NCI-H2196 treated with DMSO at 0.1 percent for 48 hours (cell line): Measurements from ENCODE around the gene GTF2I.
"Not testable (repeated sequence)": the region's sequence is repeated elsewhere in the genome, so short reads cannot be mapped to it uniquely, and the experiment has no call there.

ENCODE experiments used
- DNase-seq: peaks from one replicate; lab custom pipeline; 2025; ENCODE audit not compliant: unreplicated experiment; lab: John Stamatoyannopoulos, UW

Gene GTF2I

DNA sequence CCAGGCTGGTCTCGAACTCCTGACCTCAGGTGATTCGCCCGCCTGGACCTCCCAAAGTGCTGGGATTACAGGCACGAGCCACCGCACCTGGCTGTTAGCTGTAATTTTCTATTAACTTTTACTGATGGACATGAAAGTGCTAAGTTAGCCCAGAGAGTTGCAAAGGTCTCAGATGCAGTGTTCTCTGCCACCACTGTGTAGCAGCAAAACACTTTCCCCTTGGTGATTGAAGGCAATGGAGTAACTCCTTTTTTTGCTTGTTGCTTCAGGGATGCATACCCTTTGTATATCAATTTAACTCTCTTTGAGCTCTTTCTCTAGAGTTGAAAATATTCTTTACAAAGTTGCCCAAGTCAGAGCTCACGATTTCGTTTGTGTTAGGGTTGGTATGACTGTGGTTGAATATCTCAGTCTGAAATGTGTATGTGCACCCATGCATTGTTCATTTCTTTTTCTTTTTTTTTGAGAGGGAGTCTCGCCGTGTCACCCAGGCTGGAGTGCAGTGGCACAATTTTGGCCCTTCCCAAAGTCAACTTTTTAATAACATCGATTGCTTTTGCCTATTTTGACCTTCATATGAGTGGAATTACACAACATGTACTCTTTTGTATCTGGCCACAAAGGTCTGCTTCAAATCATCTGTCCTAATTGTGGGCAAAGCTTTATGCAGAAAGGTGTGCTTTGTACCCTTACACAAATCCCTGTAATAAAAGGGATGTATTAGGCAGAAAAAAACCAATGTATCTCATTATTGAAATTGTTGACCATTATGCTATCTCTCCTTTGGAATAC, 52.6 kb downstream of the GTF2I start:
- no peak for DNase-seq

DNA sequence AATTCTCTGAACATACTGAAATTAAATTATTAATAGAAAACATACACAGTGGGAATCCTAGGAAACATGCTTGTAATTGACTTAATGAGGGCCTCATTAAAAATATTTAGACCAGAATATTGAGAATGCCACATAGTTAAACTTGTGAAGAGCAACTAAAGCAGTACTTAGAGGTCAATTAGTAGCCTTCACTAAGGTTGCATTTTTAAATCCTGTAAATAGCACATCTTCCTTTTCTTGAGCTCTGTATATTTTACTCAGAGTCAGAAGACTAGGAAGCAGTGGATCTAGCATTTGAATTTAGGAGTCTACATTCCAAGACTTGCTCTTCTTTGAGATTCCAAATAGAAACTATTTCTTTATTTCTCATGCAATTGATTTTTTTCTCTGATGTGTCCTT, 56.0 kb downstream of the GTF2I start:
- DNase-seq, result no peak

DNA sequence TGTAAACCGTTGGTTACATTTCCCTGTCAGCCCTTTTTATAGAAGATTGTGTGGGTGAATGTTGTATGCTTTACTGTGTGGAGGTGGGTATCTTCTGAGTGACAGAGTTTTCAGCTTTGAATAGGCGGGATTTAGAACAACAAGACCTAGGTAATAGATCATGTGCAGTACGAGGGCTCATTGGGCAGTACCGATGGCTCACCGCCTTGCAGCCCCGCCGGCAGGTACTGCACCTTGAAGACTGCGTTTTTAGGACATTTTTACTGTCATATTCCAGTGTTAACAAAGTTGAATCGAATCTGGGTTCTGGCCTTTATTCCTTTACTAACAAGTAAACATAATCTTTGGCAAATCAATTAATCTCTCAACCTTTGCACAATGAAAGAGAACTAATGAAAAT, 60.4 kb downstream of the GTF2I start:
- DNase-seq, result no peak

DNA sequence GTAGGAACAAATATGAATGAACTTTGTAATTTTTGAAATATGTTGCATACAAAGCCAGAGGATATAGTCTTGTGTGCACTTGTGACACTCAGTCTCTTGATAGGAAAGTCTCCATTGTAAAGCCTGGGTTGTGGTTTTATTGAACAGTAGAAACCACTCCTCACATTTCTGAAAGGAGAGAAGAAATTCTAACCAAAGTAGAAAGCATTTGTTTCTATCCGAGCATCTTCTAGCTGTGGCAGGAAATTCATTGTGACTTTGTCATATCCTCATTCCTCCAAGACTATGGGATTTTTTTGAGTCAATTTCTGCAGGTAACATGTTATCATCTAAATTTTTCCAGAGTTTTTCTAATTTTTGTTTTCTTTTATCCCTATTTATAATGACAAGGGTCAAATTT, 60.8 kb downstream of the GTF2I start:
- DNase-seq, result no peak

DNA sequence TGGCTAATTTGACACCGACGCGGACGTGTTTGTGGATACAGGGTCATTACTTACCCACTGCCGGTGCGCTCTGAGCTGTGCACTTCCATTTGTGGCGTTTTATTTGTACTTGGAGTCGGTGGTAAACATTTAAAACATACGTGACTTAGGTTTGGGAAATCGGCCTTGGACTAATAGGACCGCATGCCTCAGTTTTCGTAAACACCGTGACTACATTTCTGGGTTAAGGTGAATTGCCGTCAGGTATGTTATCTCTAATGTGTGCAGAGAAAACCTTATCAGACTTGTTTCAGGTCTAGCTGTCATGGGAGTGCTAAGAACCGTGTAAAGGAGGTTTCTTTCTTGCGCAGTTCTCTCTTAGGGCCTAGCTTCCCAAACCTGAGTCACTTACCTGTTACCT, 64.6 kb downstream of the GTF2I start:
- no peak for DNase-seq

DNA sequence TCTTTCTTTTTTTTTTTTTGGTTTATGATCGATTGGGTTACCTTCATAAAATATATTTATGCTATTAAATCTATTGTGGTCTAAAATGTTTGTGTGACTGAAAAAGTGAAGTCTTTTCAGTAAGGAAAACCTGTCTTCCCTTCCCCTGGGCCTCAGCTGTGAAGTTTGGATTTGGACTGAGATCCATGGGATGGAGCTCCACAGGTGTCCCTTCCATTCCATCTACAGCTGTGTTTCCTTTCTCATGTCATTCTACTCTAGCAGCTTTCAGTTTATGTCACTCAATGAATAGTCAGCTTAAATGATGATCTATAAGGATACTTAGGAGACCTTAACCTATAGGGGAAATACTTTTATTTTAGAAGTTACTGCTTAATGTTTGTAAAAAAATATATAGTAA, 68.3 kb downstream of the GTF2I start:
- DNase-seq, result no peak

DNA sequence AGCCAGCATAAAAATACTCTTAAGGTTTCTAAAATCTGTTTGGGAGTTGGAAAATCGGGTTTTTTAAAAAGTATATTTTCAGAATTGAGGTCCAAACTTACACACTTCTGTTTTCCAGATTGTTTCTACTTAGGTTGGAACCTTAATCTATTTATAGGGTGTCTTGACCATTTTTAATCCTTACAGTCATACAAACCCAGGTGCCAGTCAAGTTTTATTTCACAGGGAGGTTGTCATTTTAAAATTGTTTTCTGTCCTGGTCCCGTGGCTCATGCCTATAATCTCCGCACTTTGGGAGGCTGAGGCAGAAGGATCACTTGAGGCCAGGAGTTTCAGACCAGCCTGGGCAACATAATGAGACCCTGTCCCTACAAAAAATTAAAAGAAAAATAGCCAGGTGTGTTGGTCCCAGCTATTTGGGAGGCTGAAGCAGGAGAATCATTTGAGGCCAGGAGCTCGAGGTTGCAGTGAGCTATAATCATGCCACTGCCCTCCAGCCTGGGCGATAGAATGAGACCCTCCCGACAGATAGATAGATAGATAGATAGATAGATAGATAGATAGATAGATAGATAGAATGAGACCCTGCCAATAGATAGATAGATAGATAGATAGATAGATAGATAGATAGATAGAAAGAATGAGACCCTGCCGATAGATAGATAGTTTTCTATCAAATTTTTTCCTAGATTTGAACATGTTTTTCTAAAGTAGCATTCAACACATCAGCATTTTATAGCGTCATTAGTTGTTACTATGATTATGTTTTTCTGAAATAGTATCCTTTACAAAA, 69.0 kb downstream of the GTF2I start:
- no peak for DNase-seq

DNA sequence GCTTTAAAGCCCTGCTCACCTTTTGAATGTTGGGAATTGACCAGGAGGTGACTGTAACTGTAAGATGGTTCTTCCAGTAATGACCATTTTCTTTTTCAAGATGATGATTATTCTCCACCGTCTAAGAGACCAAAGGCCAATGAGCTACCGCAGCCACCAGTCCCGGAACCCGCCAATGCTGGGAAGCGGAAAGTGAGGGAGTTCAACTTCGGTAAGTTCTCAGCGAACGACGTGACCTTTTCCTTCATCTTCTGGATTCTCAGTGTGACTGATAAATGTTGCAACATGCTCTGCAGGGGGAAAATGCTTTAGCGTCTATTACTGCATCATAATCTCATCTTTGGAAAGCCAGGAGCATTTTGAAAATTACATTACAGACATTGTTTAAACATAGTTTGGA, 71.2 kb downstream of the GTF2I start:
- not testable (repeated sequence) for DNase-seq

DNA sequence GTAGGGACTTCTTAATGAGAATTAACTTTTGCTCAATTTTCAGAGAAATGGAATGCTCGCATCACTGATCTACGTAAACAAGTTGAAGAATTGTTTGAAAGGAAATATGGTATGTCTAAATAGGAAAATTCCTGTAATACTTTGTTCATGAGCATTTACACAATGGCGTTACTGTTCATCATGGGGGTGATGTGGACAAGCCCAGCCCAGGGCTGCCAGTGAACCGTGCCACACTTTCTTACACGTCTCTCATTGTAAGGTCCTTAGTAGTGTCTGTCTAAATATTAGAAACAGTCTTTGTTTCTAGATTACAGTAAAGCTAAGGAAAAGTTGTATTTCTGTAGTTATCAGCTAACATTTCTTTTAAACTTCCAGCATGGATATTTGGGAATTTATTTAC, 72.7 kb downstream of the GTF2I start:
- not testable (repeated sequence) for DNase-seq

DNA sequence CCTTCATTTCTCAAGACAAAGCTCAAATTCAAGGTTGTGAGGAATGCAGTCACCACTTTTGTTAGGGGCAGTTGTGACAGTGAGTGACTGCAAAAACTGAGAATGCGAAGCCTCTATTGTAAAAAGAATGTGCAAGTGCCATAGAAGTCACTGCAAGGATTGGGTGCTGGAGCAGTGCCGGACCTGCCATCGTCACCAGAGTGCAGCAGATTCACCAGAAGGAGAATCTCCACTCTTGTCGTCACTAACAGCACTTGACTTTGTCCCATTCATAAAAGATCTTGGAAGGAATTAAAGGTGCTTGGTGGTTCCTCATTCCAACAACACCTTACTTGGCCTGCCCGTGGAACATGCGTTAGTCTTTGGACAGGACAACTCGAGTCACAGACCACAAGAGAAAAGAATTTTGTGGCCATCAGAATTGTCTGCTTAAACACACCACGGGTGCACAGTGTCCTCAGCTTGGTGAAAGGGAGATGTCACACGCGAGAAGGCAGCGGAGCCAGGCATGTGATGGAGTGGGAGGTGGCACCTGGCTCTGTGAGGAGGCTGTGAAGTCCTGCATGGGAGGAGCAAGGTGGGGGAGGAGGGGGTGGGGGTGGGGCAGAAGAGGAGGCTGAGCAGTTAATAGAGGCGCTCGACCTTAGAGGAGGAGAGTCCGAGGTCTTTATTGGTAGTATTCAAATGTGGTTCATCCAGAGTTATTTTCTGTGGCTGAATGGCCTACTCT, 82.6 kb downstream of the GTF2I start:
- DNase-seq, result not testable (repeated sequence)

DNA sequence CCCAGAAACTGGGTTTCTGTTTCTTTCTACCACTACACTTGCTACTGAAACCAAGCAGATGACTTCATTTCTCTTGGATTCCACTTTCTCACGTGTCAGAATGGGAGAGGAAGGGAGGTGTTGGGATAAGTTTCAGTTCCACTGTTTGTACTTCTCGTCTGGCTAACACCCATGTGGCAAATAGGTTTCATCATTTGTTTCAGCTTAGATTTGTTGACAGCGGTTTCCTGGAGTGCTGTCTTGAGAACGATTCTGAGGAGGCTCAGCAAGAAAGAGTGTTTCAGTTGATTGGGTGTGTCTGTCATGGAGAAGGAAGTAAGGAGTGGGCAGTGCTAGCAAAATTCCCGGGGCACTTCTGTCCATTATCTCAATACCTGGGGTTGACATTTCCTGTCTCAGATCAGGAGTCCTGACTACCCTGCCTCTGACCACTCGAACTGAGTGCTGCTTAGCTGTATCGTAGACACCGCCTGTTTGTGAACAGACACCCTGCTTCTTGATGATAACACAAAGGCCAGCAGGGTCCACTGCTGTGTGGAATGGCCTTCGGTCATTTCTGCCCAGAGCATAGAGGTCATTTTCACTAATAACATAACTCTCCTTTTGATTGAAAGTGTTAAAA, 86.5 kb downstream of the GTF2I start:
- DNase-seq, result not testable (repeated sequence)

DNA sequence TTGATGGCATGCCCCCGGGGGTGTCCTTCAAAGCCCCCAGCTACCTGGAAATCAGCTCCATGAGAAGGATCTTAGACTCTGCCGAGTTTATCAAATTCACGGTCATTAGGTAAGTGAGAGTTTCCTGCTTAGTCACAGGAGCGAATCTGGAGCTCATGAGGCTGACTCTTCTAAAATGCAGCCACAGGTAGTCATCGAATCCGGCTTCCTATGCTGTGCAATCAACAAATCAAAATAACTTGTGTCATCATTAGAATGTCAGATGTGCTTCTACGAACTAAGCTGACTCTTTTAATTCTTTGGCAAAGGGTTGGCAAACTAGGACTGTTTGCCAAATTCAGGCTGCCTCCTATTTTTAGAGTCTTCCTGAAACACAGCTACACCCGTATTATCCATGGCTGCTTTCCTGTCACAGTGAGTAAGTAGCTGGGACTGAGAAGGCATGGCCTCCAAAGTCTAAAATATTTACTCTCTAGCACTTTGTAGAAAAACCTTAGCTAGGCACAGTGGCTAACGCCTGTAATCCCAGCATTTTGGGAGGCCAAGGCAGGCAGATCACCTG, 96.5 kb downstream of the GTF2I start:
- DNase-seq, result not testable (repeated sequence)

DNA sequence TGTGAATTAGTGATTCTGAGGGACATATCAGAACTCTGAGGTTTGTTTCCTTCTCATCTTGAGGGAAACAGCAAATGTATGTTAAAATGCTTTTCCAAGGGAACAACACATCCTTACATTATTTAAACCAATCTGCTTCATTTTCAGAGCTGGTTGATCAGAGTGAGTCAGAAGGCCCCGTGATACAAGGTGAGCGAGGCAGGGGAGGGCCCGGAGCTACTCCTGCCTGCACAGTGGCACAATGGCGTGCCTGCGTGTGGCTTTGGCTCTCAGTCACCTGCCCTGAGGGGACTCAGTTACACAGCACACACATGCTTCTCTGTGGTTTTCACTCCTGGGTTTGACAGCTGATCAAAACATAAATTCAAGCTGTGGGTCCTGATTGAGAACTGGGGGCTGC, 99.2 kb downstream of the GTF2I start:
- DNase-seq, result not testable (repeated sequence)

DNA sequence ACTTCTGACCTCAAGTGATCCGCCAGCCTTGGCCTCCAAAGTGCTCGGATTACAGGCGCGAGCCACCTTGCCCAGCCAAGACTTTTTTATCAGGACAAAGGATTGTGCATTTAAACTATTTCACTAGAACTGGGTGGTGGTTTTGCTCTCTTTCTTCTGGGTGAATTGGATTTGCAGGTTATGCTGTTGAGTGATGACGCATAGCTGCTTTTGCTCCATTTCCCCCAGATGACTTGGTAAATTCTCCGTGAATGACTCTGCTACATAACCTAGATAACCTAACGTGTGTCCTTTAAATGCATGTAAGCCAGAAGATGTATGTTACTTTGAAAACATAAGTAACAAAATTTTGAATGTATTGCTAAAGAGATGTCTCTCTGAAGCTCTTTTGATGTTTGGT, 100.8 kb downstream of the GTF2I start:
- DNase-seq, result not testable (repeated sequence)

DNA sequence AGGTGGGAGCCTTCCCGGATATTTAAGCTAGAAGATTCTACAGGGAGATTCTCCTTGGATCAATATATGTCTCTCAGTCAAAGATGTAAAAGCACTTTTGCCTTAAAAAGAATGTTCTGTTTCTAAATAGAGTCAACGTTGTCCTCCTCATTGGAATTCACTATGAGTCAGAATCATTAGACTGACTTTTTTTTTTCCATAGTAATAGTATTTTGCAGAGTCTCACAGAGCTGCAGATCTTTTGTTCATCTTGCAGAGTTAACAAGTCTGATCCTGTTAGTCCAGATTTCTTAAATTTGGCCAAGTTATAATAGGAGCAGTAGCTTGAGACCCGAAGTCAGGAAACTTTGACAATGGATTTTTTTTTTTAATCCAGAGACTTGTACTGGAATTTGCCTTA, 101.5 kb downstream of the GTF2I start:
- DNase-seq, result not testable (repeated sequence)

DNA sequence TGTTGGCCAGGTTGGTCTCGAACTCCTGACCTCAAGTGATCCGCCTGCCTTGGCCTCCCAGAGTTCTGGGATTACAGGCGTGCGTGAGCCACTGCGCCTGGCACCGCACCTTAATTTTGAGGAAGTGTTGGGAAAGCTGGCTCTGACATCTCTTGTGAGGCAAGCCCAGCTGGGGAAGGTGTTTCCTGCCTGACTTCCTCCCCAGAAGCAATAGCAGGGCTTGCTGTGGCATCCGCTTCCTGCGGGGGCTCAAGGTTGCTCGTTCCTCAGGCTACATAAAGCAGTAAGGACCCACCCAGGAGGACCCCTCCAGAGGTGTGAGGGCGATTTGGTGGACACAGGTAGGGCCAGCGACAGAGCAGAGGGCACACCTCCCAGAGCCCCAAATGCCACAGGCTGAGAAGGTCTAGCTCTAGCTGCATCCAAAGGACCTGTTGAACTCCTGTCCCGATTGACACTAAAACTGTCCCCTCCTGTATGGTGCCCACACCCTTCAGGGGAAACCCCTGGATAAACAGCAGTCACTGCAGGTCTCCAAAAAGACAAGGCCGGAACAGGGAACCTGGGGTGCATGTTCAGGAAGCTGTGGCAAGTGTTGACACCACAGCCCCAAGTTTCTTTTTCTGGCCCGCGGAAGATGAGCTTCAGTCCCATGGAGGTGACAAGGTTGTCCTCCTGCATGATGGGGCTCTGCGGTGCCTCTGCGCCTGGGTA, 107.8 kb downstream of the GTF2I start:
- not testable (repeated sequence) for DNase-seq

DNA sequence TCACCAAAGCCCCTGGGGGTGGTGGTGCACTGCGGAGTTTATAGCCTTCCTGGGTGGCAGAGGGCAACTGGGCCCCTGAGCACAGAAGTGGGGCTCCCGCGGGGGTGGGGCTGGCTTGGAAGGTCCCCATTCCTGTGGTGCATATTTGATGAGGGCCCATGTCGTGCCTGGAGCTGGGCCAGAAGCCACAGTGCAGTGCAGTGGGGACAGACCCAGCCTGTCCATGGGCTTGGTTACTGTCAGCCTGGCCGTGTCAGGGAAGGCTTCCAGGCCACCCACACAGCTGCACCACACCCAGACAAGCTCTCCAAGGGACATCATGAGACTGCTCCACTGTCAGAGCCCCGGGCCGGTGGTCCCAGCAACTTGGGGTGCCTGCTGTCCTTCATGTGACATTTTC, 109.0 kb downstream of the GTF2I start:
- DNase-seq, result not testable (repeated sequence)

DNA sequence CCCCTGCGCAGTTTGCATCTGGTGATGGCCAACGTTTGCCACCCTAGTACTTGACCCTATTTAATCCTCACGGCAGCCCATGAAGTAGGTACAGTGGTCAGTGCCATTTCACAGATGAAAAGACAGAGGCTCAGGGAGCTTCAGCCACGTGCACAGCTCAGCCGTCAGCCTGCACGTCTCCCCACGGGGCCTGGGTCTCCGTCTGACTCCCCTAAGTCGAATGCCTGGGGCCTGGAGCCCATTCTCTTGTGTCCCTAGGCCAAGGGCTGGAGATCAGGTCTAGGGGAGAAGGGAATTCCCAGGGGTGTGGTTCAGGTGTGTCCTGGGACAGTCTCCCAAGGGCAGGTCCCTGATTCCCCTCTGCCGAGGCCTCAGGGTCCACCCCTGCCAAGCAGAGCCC, 109.5 kb downstream of the GTF2I start:
- not testable (repeated sequence) for DNase-seq

DNA sequence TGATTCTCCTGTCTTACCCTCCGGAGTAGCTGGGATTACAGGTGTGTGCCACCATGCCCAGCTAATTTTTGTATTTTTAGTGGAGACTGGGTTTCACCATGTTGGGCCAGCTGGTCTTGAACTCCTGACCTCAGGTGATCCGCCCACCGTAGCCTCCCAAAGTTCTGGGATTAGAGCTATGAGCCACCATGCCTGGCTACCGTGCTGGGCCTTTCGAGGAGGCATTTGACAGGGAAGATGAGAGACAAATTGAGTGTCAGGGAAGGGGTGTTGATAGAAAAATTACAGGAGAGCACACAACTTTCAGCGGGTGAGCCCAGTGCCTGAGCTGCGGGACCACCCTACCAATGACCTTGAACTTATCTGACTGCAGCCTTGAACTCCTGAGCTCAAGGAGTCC, 112.5 kb downstream of the GTF2I start:
- not testable (repeated sequence) for DNase-seq

DNA sequence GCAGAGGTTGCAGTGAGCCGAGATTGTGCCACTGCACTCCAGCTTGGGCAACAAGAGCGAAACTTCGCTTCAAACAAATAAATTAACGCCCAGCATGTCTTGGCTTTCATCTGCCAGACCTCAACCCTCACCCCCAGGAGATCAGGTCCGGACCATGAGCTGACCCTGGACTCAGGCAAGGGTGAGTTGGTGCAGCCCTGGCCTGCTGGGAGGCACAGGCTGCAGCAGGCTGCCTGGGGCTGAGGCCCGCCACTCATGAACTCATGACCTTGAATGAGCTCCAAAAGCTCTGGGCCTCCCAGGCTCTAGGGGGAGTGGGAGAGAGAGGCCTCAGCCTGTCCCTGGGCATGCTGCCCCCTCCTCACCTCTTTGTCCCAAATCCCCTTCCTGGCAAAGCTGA, 114.6 kb downstream of the GTF2I start:
- DNase-seq, result not testable (repeated sequence)
